Esophagus mucosa (tissue), 1 donor: ENCODE results near the gene DQX1. TPM values are rescaled to one million over a fixed set of nuclear protein-coding genes. Genes with fewer than 3 reads are reported as not detected.

Source experiments
- ATAC-seq: fragments of 200-7000 bp; cut with Tn5 transposase; one replicate; pipeline ENCODE4 v1.9.1; 2020
- total RNA-seq: library from RNA; stranded (reverse); gene quantifications from one replicate; pipeline ENCODE4 v1.2.4, GENCODE V29; 2023
- donor health status: DM: yes; HTN: yes; CAD: no.

The DQX1 gene
- total RNA-seq, 1 donor from 2014 or later: 5.6 TPM

GRCh38 chr2:74507926-74508520, 18.0 kb downstream of the DQX1 start:
- peak; percentile 27 for ATAC-seq

- peak; percentile 95 for ATAC-seq
These were observed 18.7 kb downstream of the DQX1 start, which contains the start of gene PCGF1 for GRCh38 chr2:74507145-74507925. Gene PCGF1 (minus strand): TSS chr2:74507695. CDS start chr2:74507668, 27 bp downstream.

GRCh38 chr2:74505448-74506246, 20.4 kb downstream of the DQX1 start:
- ATAC-seq: no peak

GRCh38 chr2:74504591-74504990, 21.4 kb downstream of the DQX1 start:
- no peak for ATAC-seq

DNA sequence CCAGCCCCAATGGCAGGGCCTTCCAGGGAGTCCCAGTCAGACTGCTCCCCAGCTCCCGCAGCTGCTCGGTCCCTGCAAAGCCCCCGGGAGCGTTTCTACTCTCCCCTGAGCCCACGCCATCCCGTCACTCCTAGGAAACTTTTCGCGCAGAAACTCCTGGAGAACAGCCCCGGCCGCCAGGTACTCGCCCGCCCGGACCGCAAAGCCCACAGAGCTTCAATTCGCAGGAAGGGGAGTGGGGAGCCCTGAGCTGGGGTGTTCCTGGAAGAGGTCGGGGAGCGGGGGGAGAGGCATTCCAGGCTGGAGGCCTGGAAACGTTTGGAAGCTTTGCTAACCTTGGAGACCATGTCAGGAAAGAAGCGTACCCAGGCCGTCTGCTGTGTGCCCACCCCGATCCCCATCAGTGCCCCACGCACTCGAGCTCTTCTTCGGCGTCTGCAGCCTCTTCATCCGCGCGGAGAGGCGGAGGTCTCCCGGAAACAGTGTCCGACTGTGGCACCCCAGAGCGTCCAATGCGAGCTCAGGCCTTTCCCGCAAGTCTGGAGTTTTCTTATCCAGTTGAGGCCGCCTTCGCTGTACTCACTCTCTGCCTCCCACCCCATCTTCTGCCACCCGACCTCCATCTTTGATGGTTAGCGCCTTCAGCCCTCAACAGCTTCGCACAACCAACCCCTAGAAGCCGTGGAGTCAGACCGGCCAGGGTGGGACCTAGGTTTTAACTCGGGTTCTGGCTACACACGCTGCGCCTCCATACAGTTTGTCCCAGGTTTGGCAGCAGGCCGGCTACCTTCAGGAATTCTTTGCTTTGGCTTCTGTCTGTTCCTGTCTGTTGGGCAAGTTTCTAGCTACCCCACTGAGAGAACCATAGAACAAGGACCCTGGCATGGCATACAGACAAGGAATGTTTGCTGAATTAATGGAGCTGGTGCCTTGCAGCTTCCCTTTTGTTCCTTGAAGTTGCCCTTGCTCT, 22.2 kb downstream of the DQX1 start:
- ATAC-seq: no peak

- peak; percentile 49 for ATAC-seq
These were observed 23.1 kb downstream of the DQX1 start for GRCh38 chr2:74502720-74503505.

GRCh38 chr2:74502147-74502719, 23.8 kb downstream of the DQX1 start:
- ATAC-seq: no peak

DNA sequence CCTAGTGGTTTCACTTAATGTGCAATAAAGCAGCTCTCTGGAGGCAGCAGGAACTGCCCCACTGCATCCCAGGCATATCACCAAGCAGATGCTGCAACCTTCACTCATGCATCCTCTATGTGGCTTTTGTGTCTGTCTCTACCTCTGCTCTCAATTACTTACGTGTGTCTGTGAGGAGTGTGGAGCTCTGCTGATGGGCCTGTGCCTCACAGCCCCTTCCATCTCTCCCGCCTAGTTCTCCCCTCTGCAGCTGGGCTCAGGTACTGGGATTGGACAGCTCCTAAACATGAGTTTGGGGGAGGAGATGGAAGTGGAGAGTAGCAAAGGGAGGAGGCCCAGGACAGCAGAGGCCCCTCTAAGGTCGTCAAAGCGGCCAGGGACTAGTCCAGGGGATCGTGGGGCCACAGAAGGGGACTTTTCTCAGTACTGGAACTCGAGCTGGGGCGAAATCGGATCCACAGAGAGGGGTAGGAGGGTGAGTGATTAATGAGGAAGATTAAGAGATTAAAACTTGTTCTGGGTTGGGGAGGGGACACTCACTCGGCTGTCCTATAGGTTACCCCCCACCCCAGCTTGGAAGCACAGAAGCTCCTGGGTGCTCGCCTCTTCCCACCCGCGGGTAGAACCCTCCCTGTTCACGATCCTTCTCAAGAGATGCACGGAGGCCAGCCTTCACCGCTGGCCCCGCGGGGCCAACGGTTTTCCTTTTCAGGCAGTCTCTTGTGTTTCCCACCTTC, 24.5 kb downstream of the DQX1 start:
- no peak for ATAC-seq

GRCh38 chr2:74500578-74500946, 25.5 kb downstream of the DQX1 start:
- ATAC-seq: no peak

DNA sequence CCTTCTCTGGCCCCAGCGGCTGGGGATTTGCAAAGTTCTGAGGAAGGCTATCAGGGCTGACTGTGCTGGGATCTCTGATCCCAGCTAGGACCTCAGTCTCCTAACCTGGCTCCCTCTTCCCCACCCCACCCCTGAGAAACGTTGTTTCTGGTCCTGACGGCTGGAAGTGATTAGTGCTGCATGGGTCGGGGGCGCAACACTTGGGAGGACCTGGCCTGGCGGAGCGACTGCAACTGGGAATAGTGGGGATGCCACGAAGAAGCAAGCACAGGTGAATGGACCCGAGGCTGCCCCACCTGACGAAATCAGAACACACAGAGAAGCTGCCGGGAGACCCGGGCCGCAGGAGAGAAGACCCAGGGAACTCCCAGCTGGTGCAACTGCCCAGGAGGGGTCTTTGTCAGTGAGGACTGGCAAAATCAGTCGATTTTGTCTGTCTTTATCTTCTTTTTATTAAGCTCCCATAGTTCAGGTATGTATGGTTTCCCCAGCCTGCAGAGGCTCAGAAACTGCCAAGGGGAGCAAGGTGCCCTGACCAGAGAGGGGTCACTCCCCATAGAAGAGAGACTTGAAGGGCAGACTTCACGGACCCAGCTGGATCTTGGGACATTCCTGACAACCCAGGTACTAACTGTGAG, 26.0 kb downstream of the DQX1 start:
- ATAC-seq: no peak

DNA sequence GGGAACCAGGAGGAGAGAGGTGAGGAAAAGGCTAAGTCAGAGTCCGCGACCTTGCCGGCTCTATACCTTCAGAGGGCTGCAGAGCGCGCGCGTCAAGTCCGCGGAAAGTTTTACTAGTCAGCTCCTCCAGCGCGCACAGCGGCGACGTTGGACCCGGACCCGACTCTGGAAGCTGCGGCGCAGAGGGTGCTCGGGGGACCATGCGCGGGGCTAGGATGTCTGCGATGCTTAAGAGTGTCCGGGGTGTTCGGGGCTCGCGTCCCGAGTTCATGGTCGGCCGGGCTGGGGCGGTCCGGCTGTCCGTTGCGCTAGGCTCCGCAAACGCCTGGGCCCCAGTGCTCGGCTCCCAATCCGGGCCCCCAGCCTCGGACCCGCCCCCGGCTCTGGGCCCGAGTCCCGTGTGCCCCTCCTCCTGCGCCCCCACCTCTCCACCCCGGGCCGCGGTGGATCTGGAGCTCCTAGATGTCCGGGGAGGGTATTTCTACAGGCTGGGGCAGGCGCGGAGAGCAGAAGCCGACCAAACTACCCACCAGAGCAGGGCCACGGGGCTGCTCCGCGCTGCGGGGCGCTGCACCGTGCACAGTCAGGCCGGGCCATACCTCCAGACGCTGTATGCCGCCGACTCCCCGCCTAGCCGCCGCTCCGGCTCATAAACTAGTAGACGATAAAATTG, 26.6 kb downstream of the DQX1 start, which contains the start of gene LBX2:
Gene LBX2 (minus strand): TSS at position 337 of the 673 bp plus-strand sequence. CDS start 66 bp downstream, at position 271.
- ATAC-seq: no peak

DNA sequence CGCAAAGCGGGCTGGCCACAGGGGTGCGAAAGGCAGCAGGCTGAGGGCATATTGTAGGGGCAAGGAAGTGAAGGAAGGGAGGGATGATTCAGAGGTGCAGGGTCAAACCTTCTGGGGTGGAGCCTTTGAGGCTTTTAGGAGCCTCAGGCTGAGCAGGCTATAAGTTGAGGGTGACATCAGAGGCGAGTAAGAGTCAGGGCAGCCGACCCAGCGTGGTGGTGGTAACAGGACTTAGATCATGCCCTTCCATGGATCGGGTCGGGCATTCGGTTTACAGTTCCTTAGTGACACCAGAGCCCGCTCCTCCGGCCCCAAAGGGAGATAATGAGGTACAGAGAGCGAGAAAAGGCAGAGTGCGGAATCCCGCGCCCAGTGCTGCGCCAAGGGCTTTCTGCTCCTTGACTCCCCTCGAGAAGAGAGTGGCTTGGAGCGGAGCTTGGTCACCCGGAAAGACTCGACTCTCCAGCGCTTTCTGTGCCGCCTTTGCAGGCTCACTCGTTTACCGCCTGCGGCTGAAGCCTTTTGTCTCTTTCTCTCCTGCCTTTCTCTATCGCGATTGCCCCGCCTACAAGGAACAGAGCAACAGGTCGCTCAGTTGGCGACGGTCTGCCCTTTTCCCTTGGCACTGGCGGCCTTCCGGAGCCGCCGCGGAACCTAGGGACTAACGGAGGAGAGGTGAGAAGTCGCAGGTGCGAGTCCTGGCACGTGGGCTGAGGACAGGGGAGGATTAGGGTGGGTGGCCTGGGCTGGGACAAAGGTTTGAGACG, 27.3 kb downstream of the DQX1 start:
- ATAC-seq: peak; percentile 63

DNA sequence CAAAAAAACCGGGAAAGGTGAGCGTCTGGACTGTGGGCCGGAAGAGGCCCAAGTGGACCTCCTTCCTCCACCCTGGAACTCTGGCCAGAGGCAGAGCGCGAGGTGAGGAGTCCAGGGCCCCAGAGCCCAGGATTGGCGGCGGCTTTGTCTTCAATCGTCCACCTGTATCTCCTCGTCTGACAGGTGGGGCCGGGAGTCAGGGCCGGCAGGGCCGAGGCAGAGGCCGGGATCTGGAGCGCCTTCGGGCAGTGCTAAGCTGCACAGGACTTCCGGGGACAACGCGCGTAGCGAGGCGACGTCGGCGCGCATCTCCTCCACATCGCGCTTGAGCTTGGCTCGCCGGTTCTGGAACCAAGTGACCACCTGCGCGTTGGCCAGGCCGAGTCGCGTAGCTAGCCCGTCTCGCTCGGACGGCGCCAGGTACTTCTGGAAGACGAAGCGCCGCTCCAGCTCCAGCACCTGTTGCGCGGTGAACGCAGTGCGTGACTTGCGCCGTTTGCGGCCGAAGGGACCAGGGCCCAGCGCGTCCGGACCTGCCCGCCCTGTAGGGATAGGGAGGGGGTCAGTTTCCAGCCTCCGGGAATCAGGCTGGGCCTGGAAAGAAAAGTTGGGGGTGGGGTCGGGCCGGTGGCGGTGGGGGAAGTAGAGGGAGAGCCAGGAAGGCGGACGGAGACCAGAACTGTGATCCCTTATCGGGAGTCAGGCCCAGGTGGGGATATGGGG, 28.1 kb downstream of the DQX1 start:
- ATAC-seq: peak; percentile 41

- no peak for ATAC-seq
These were observed 28.8 kb downstream of the DQX1 start for GRCh38 chr2:74496997-74497776.

DNA sequence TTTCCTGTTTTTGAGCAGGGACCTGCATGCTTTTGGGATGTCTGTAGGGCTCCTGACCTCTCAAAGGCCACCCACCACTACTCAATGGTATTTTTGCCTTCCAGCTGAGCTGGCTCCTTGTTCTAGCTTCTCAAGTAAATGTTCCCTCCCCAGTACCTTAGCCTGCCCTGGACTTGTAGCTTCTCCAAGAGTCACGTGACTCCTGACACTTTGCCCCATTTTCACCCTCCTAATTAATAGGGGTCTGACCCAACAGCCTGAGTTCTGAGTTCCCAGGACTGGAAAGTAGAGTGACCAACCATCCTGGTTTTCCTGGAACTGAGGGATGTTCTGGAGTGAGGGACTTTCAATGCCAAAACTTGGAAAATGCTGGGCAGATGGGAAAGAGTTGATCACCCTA, 30.6 kb downstream of the DQX1 start:
- ATAC-seq: no peak

- no peak for ATAC-seq
These were observed 32.5 kb downstream of the DQX1 start for GRCh38 chr2:74493546-74493945.
